SK-N-SH (cell line): ENCODE measurements around the gene MSX1. TPM values are rescaled to one million over a fixed set of nuclear protein-coding genes. Genes with fewer than 3 reads are reported as not detected.

ENCODE experiments used
- CTCF ChIA-PET: fragments of 300-600, 350-600 bp; formaldehyde crosslinking; extraction: SDS; loops from one replicate; lab custom pipeline; 2021; lab: Yijun Ruan, JAX
- POLR2A ChIA-PET: fragments of 350-600 bp; sonication (Branson Sonifier 250); formaldehyde crosslinking; extraction: SDS; loops from one replicate; lab custom pipeline; 2020; ENCODE audit warnings: antibody characterized with exemption, inconsistent platforms; lab: Yijun Ruan, JAX
- DNase-seq: peaks from one replicate; pipeline ENCODE4 v3.0.0; 2012
- H2AFZ ChIP-seq: fragments of 200-600 bp; sonication (generic); 2 replicates; pipeline ENCODE4 v1.8.1; 2016; ENCODE audit warnings: antibody characterized with exemption, mild to moderate bottlenecking, low read depth
- H3F3A ChIP-seq: fragments of 200-600 bp; sonication (generic); replicated peaks from 2 replicates; pipeline ENCODE3; 2016; ENCODE audit warnings: antibody characterized with exemption, mild to moderate bottlenecking; ENCODE audit not compliant: insufficient read depth
- H3K27ac ChIP-seq, 2 experiments: fragments of 200-500 bp in 1 of 2; fragments of 200-600 bp in 1 of 2; sonication (Bioruptor generic) in 1 of 2; sonication (generic), shearing (Covaris generic) in 1 of 2; 2 replicates each; pipeline versions ENCODE4 v1.5.1 to v1.6.1; 2014 to 2016; ENCODE audit warnings: low read depth in 2 of 2, inconsistent platforms in 1 of 2, low read length in 1 of 2, mild to moderate bottlenecking in 1 of 2, mixed read lengths in 1 of 2
- H3K27me3 ChIP-seq: fragments of 200-600 bp; sonication (generic), shearing (Covaris generic); 2 replicates; pipeline ENCODE4 v1.6.1; 2016; ENCODE audit warnings: mixed run types; ENCODE audit not compliant: insufficient read depth
- H3K36me3 ChIP-seq, 2 experiments: fragments of 200-500 bp in 1 of 2; fragments of 200-600 bp in 1 of 2; sonication (Bioruptor generic) in 1 of 2; sonication (generic) in 1 of 2; replicated peaks in 1 of 2; 2 replicates each; pipeline versions ENCODE3 to v1.5.1; 2014 to 2016; ENCODE audit warnings: low read length in 1 of 2, mild to moderate bottlenecking in 1 of 2; ENCODE audit not compliant: insufficient read depth in 2 of 2, control insufficient read depth in 1 of 2
- H3K4me1 ChIP-seq, 2 experiments: fragments of 200-500 bp in 1 of 2; fragments of 200-600 bp in 1 of 2; sonication (Bioruptor generic) in 1 of 2; sonication (generic), shearing (Covaris generic) in 1 of 2; 2 replicates each; pipeline versions ENCODE4 v1.5.1 to v1.6.1; 2014 to 2016; ENCODE audit warnings: low read depth in 1 of 2, low read length in 1 of 2, mixed run types in 1 of 2; ENCODE audit not compliant: insufficient read depth in 2 of 2, control insufficient read depth in 1 of 2
- H3K4me2 ChIP-seq: fragments of 200-600 bp; sonication (generic), shearing (Covaris generic); 2 replicates; pipeline ENCODE4 v1.6.1; 2017; ENCODE audit warnings: mixed run types
- H3K4me3 ChIP-seq, 2 experiments: fragments of 200-500 bp in 1 of 2; fragments of 200-600 bp in 1 of 2; sonication (Bioruptor generic) in 1 of 2; sonication (generic), shearing (Covaris generic) in 1 of 2; 2 replicates each; pipeline versions ENCODE4 v1.5.1 to v1.8.1; 2014 to 2016; ENCODE audit warnings: low read depth in 2 of 2, inconsistent platforms in 1 of 2, low read length in 1 of 2, mild to moderate bottlenecking in 1 of 2, mixed read lengths in 1 of 2, moderate library complexity in 1 of 2
- H3K79me2 ChIP-seq: fragments of 200-600 bp; sonication (generic); 2 replicates; pipeline ENCODE4 v1.8.1; 2017; ENCODE audit warnings: mild to moderate bottlenecking; ENCODE audit not compliant: insufficient read depth
- H3K9ac ChIP-seq: fragments of 200-600 bp; sonication (generic); 2 replicates; pipeline ENCODE4 v1.6.1; 2017; ENCODE audit warnings: mixed run types
- H3K9me2 ChIP-seq: fragments of 200-600 bp; sonication (generic); 2 replicates; pipeline ENCODE4 v1.6.1; 2017; ENCODE audit warnings: mixed run types
- H3K9me3 ChIP-seq: fragments of 200-600 bp; sonication (generic); 2 replicates; pipeline ENCODE4 v1.6.1; 2017; ENCODE audit warnings: mixed run types, mild to moderate bottlenecking, moderate library complexity
- H4K20me1 ChIP-seq: fragments of 200-600 bp; sonication (generic); 2 replicates; pipeline ENCODE4 v1.6.1; 2017; ENCODE audit warnings: mild to moderate bottlenecking, mixed run types; ENCODE audit not compliant: insufficient read depth
- ELF1 ChIP-seq: IDR thresholded peaks from 2 replicates; pipeline ENCODE4 v1.4.0; 2012
- FOXJ3 ChIP-seq: sonication (generic); formaldehyde crosslinking; IDR thresholded peaks from 2 replicates; pipeline ENCODE4 v1.5.1; 2020; ENCODE audit warnings: mild to moderate bottlenecking, missing genetic modification reagents
- GATA2 ChIP-seq: sonication (generic); formaldehyde crosslinking; IDR thresholded peaks from 2 replicates; pipeline ENCODE4 v1.5.0; 2020; ENCODE audit warnings: mild to moderate bottlenecking, missing genetic modification reagents
- JUND ChIP-seq: IDR thresholded peaks from 2 replicates; pipeline ENCODE4 v1.4.0; 2012
- MEF2A ChIP-seq: IDR thresholded peaks from 2 replicates; pipeline ENCODE4 v1.4.0; 2012; ENCODE audit warnings: low read depth, borderline replicate concordance
- NFIC ChIP-seq: IDR thresholded peaks from 2 replicates; pipeline ENCODE4 v1.4.0; 2012; ENCODE audit warnings: borderline replicate concordance
- NRF1 ChIP-seq: IDR thresholded peaks from 2 replicates; pipeline ENCODE4 v1.6.1; 2012; ENCODE audit warnings: low read depth, mild to moderate bottlenecking, low read length
- PBX3 ChIP-seq: IDR thresholded peaks from 2 replicates; pipeline ENCODE4; 2012
- POLR2AphosphoS5 ChIP-seq: IDR thresholded peaks from 2 replicates; pipeline ENCODE4 v1.6.1; 2012; ENCODE audit warnings: low read depth, low read length
- REST ChIP-seq: IDR thresholded peaks from 2 replicates; pipeline ENCODE4 v1.6.1; 2012; ENCODE audit warnings: mild to moderate bottlenecking, low read depth, low read length, moderate library complexity
- SIN3A ChIP-seq: IDR thresholded peaks from 2 replicates; pipeline ENCODE4 v1.6.1; 2012; ENCODE audit warnings: low read depth, mild to moderate bottlenecking, low read length, moderate library complexity, borderline replicate concordance
- TAF1 ChIP-seq: IDR thresholded peaks from 2 replicates; pipeline ENCODE4 v1.6.1; 2012; ENCODE audit warnings: low read depth, mild to moderate bottlenecking, low read length, moderate library complexity, borderline replicate concordance
- YY1 ChIP-seq: IDR thresholded peaks from 2 replicates; pipeline ENCODE4 v1.4.0; 2012; ENCODE audit warnings: low read depth, mild to moderate bottlenecking
- WGBS: methylation state at CpG from one replicate; pipeline ENCODE4 v1.1.6; 2017; ENCODE audit warnings: low lambda C conversion rate; 5-methylcytosine and 5-hydroxymethylcytosine counted together
- polyA plus RNA-seq, 3 experiments: library from polyadenylated mRNA; depleted of rRNA; stranded (reverse); fragments of >200 nt; gene quantifications; 2 replicates each; pipeline ENCODE4 v1.2.3, GENCODE V29; 2012

MSX1 gene
- polyA plus RNA-seq, 1 of the 3 experiments (the other 2 are of a cell fraction) = 2.1 TPM

- H3F3A ChIP-seq = peaks cover 5% of the 10 kb centered on the region
- TF ChIP-seq ELF1 (no peak), GATA2 (CRISPR knock-in tag) (no peak), PBX3 (no peak), MEF2A (no peak), REST (no peak), JUND (no peak), YY1 (no peak), NFIC (no peak), NRF1 (no peak), FOXJ3 (CRISPR knock-in tag) (no peak), TAF1 (no peak), POLR2AphosphoS5 (no peak), SIN3A (no peak)
- H3K79me2 ChIP-seq = no peaks in the 10 kb centered on the region
- no peaks in the 10 kb centered on the region for H3K9me2 ChIP-seq
- H3K4me1 ChIP-seq = peaks cover 0 to 11% of the 10 kb centered on the region in 2 experiments; a peak in 1 of 4 replicates
- H2AFZ ChIP-seq = no peak overlapping the region
- no peaks in the 10 kb centered on the region for H3K9me3 ChIP-seq
- POLR2A ChIA-PET = no interaction called here
- peaks cover 72% of the 10 kb centered on the region for H3K27me3 ChIP-seq
- no peak for DNase-seq
- H4K20me1 ChIP-seq = peaks cover 5% of the 10 kb centered on the region; the same call in 1 of the 2 replicates
- no peak overlapping the region for H3K4me3 ChIP-seq
- CTCF ChIA-PET = interaction anchor here (1.3 kb wide), 1 partner anchor 376 kb away, joined by 3 read pairs; no protein-coding TSS in a partner anchor
- no peaks in the 10 kb centered on the region for H3K36me3 ChIP-seq
- peak overlapping the region; percentile 93; the same call in 1 of the 2 replicates for H3K4me2 ChIP-seq
- H3K9ac ChIP-seq = no peak overlapping the region
- H3K27ac ChIP-seq = no peak overlapping the region
- 50% methylated on average over 25 of the region's 36 CpGs for WGBS
Observed at GRCh38 chr4:4857001-4857808, 2.3 kb upstream of the MSX1 start.
